HUES48 (cell line): ENCODE results near the gene GCLM.
A peak's percentile ranks its signal among the peaks of the same experiment; 100 is the strongest.
"Not testable (repeated sequence)": the region's sequence is repeated elsewhere in the genome, so short reads cannot be mapped to it uniquely, and the experiment has no call there.

Experiments used
- H3K27ac ChIP-seq: one replicate; pipeline ENCODE4 v1.7.0; 2013; ENCODE audit warnings: low read depth, low read length, inconsistent platforms
- H3K27me3 ChIP-seq: 2 replicates; pipeline ENCODE4 v1.6.1; 2013; ENCODE audit warnings: mild to moderate bottlenecking, low read length; ENCODE audit not compliant: control insufficient read depth, insufficient read depth
- H3K36me3 ChIP-seq: 2 replicates; pipeline ENCODE4 v1.6.1; 2013; ENCODE audit warnings: low read length; ENCODE audit not compliant: control insufficient read depth, insufficient read depth
- H3K4me1 ChIP-seq: 2 replicates; pipeline ENCODE4 v1.6.1; 2013; ENCODE audit warnings: mild to moderate bottlenecking, low read length; ENCODE audit not compliant: control insufficient read depth, insufficient read depth
- H3K4me3 ChIP-seq: 2 replicates; pipeline ENCODE4 v1.5.1; 2013; ENCODE audit warnings: mild to moderate bottlenecking, low read depth, low read length
- H3K9ac ChIP-seq: 2 replicates; pipeline ENCODE4 v1.6.1; 2013; ENCODE audit warnings: mild to moderate bottlenecking, low read depth, low read length, moderate library complexity
- H3K9me3 ChIP-seq: 2 replicates; pipeline ENCODE4 v1.6.1; 2013; ENCODE audit warnings: low read length; ENCODE audit not compliant: control insufficient read depth, insufficient read depth

Gene GCLM

GRCh38 chr1:93888900-93889299 lies 20.3 kb downstream of the GCLM start:
- Histone ChIP-seq H3K9me3 (no peaks in the 10 kb centered on the region), H3K36me3 (peaks cover 14% of the 10 kb centered on the region), H3K4me1 (peaks cover 17% of the 10 kb centered on the region), H3K9ac (no peak overlapping the region), H3K27ac (peak overlapping the region; percentile 88), H3K4me3 (peak overlapping the region; percentile 40; the same call in 1 of the 2 replicates), H3K27me3 (no peaks in the 10 kb centered on the region)

GRCh38 chr1:93882269-93882668 lies 27.0 kb downstream of the GCLM start:
- H3K4me1 ChIP-seq, result peaks cover 4% of the 10 kb centered on the region
- no peak overlapping the region for H3K4me3 ChIP-seq
- H3K36me3 ChIP-seq, result peaks cover 4% of the 10 kb centered on the region
- no peak overlapping the region for H3K27ac ChIP-seq
- no peaks in the 10 kb centered on the region for H3K27me3 ChIP-seq
- H3K9me3 ChIP-seq, result no peaks in the 10 kb centered on the region
- no peak overlapping the region for H3K9ac ChIP-seq

GRCh38 chr1:93880731-93881130 lies 28.5 kb downstream of the GCLM start:
- H3K9ac ChIP-seq, result no peak overlapping the region
- no peak overlapping the region for H3K4me3 ChIP-seq
- no peak overlapping the region for H3K27ac ChIP-seq
- H3K36me3 ChIP-seq, result peaks cover 20% of the 10 kb centered on the region
- H3K27me3 ChIP-seq, result no peaks in the 10 kb centered on the region
- no peaks in the 10 kb centered on the region for H3K9me3 ChIP-seq
- peaks cover 4% of the 10 kb centered on the region for H3K4me1 ChIP-seq

- peak within 1 kb of the TSS; percentile 96 for H3K9ac ChIP-seq
- no peaks in the 10 kb centered on the region for H3K27me3 ChIP-seq
- H3K27ac ChIP-seq, result peak within 1 kb of the TSS; percentile 98
- peaks cover 37% of the 10 kb centered on the region for H3K36me3 ChIP-seq
- H3K9me3 ChIP-seq, result no peaks in the 10 kb centered on the region
- peaks cover 4% of the 10 kb centered on the region for H3K4me1 ChIP-seq
- peak within 1 kb of the TSS; percentile 96 for H3K4me3 ChIP-seq
These were observed 30.2 kb downstream of the GCLM start, which contains the start of gene DNTTIP2 for GRCh38 chr1:93878889-93879586. TSS of gene DNTTIP2 (minus strand) at chr1:93879206. CDS start at chr1:93879148, 58 bp downstream.

- no peaks in the 10 kb centered on the region for H3K27me3 ChIP-seq
- H3K4me3 ChIP-seq, result peak overlapping the region; percentile 96
- H3K9me3 ChIP-seq, result no peaks in the 10 kb centered on the region
- H3K9ac ChIP-seq, result peak overlapping the region; percentile 96
- peak overlapping the region; percentile 98 for H3K27ac ChIP-seq
- H3K36me3 ChIP-seq, result peaks cover 42% of the 10 kb centered on the region
- H3K4me1 ChIP-seq, result peaks cover 4% of the 10 kb centered on the region
These were observed 30.7 kb downstream of the GCLM start for GRCh38 chr1:93878501-93878888.

GRCh38 chr1:93877529-93877928 lies 31.7 kb downstream of the GCLM start:
- H3K9me3 ChIP-seq, result no peaks in the 10 kb centered on the region
- H3K4me3 ChIP-seq, result 0 out of 2 replicates have a peak overlapping the region, but pooled peaks have one; percentile 96
- H3K27ac ChIP-seq, result no peak overlapping the region
- no peak overlapping the region for H3K9ac ChIP-seq
- peaks cover 4% of the 10 kb centered on the region for H3K4me1 ChIP-seq
- H3K27me3 ChIP-seq, result no peaks in the 10 kb centered on the region
- H3K36me3 ChIP-seq, result peaks cover 52% of the 10 kb centered on the region

GRCh38 chr1:93876244-93876643 lies 33.0 kb downstream of the GCLM start:
- no peak overlapping the region for H3K27ac ChIP-seq
- peaks cover 4% of the 10 kb centered on the region for H3K4me1 ChIP-seq
- no peaks in the 10 kb centered on the region for H3K27me3 ChIP-seq
- no peak overlapping the region for H3K9ac ChIP-seq
- H3K36me3 ChIP-seq, result peaks cover 65% of the 10 kb centered on the region
- no peaks in the 10 kb centered on the region for H3K9me3 ChIP-seq
- no peak overlapping the region for H3K4me3 ChIP-seq

GRCh38 chr1:93874025-93874651 lies 35.1 kb downstream of the GCLM start:
- no peaks in the 10 kb centered on the region for H3K27me3 ChIP-seq
- no peak overlapping the region for H3K9ac ChIP-seq
- H3K4me3 ChIP-seq, result no peak overlapping the region
- H3K9me3 ChIP-seq, result no peaks in the 10 kb centered on the region
- H3K4me1 ChIP-seq, result no peaks in the 10 kb centered on the region
- H3K36me3 ChIP-seq, result peaks cover 86% of the 10 kb centered on the region
- no peak overlapping the region for H3K27ac ChIP-seq

- Histone ChIP-seq H3K27me3 (no peaks in the 10 kb centered on the region), H3K27ac (no peak overlapping the region), H3K36me3 (peaks cover 82% of the 10 kb centered on the region), H3K9ac (no peak overlapping the region), H3K4me1 (no peaks in the 10 kb centered on the region), H3K4me3 (no peak overlapping the region), H3K9me3 (no peaks in the 10 kb centered on the region)
These were observed 37.9 kb downstream of the GCLM start for GRCh38 chr1:93871366-93871765.

- Histone ChIP-seq H3K27me3 (no peaks in the 10 kb centered on the region), H3K27ac (no peak overlapping the region), H3K36me3 (peaks cover 65% of the 10 kb centered on the region), H3K9ac (no peak overlapping the region), H3K9me3 (no peaks in the 10 kb centered on the region), H3K4me3 (no peak overlapping the region), H3K4me1 (no peaks in the 10 kb centered on the region)
These were observed 39.6 kb downstream of the GCLM start for GRCh38 chr1:93869653-93870052.

GRCh38 chr1:93868492-93868891 lies 40.7 kb downstream of the GCLM start:
- H3K36me3 ChIP-seq, result peaks cover 53% of the 10 kb centered on the region
- not testable (repeated sequence) for H3K4me1 ChIP-seq, H3K4me3 ChIP-seq, H3K27me3 ChIP-seq, H3K9ac ChIP-seq, H3K27ac ChIP-seq, H3K9me3 ChIP-seq
